ENCODE measurements around the gene SFMBT2. TPM values are rescaled to one million over a fixed set of nuclear protein-coding genes. Genes with fewer than 3 reads are reported as not detected.

SFMBT2 gene
- total RNA-seq, 1 donor = 2.0 TPM

GRCh38 chr10:7287377-7287776 is 123.5 kb downstream of the SFMBT2 start:
- DNase-seq (ENCODE audit: low read depth) = no peak
- no peak overlapping the region for H3K4me3 ChIP-seq (ENCODE audit: low read depth, low read length)
- no peak for TF ChIP-seq CTCF (IDR thresholded peaks at IDR 0.05; ENCODE audit: insufficient read depth, low read length)

GRCh38 chr10:7285522-7286322 is 125.1 kb downstream of the SFMBT2 start:
- TF ChIP-seq CTCF (IDR thresholded peaks at IDR 0.05; ENCODE audit: insufficient read depth, low read length) = no peak
- DNase-seq (ENCODE audit: low read depth) = no peak

GRCh38 chr10:7283246-7283645 is 127.6 kb downstream of the SFMBT2 start:
- TF ChIP-seq CTCF (IDR thresholded peaks at IDR 0.05; ENCODE audit: insufficient read depth, low read length) = no peak
- no peak for DNase-seq (ENCODE audit: low read depth)
- H3K4me3 ChIP-seq (ENCODE audit: low read depth, low read length) = no peak overlapping the region

More at GRCh38 chr10:7285522-7286322, 125.1 kb downstream of the SFMBT2 start:
- H3K4me3 ChIP-seq (ENCODE audit: low read depth, low read length) = no peak overlapping the region

GRCh38 chr10:7282457-7282856 is 128.4 kb downstream of the SFMBT2 start:
- no peak for TF ChIP-seq CTCF (IDR thresholded peaks at IDR 0.05; ENCODE audit: insufficient read depth, low read length)
- no peak for DNase-seq (ENCODE audit: low read depth)

GRCh38 chr10:7281429-7281828 is 129.4 kb downstream of the SFMBT2 start:
- no peak overlapping the region for H3K4me3 ChIP-seq (ENCODE audit: low read depth, low read length)
- TF ChIP-seq CTCF (IDR thresholded peaks at IDR 0.05; ENCODE audit: insufficient read depth, low read length) = no peak
- no peak for DNase-seq (ENCODE audit: low read depth)

More at GRCh38 chr10:7282457-7282856, 128.4 kb downstream of the SFMBT2 start:
- H3K4me3 ChIP-seq (ENCODE audit: low read depth, low read length) = no peak overlapping the region

- DNase-seq (ENCODE audit: low read depth) = no peak
- no peak for TF ChIP-seq CTCF (IDR thresholded peaks at IDR 0.05; ENCODE audit: insufficient read depth, low read length)
- H3K4me3 ChIP-seq (ENCODE audit: low read depth, low read length) = no peak overlapping the region
Observed at GRCh38 chr10:7279303-7279702, 131.5 kb downstream of the SFMBT2 start.
